SK-N-SH (cell line): ENCODE measurements around the gene EXD2. TPM values are rescaled to one million over a fixed set of nuclear protein-coding genes. Genes with fewer than 3 reads are reported as not detected.

Experiments used
- CTCF ChIA-PET: fragments of 300-600, 350-600 bp; formaldehyde crosslinking; extraction: SDS; loops from one replicate; lab custom pipeline; 2021; lab: Yijun Ruan, JAX
- POLR2A ChIA-PET: fragments of 350-600 bp; sonication (Branson Sonifier 250); formaldehyde crosslinking; extraction: SDS; loops from one replicate; lab custom pipeline; 2020; ENCODE audit warnings: antibody characterized with exemption, inconsistent platforms; lab: Yijun Ruan, JAX
- DNase-seq: peaks from one replicate; pipeline ENCODE4 v3.0.0; 2012
- H2AFZ ChIP-seq: fragments of 200-600 bp; sonication (generic); 2 replicates; pipeline ENCODE4 v1.8.1; 2016; ENCODE audit warnings: antibody characterized with exemption, mild to moderate bottlenecking, low read depth
- H3F3A ChIP-seq: fragments of 200-600 bp; sonication (generic); replicated peaks from 2 replicates; pipeline ENCODE3; 2016; ENCODE audit warnings: antibody characterized with exemption, mild to moderate bottlenecking; ENCODE audit not compliant: insufficient read depth
- H3K27ac ChIP-seq, 2 experiments: fragments of 200-500 bp in 1 of 2; fragments of 200-600 bp in 1 of 2; sonication (Bioruptor generic) in 1 of 2; sonication (generic), shearing (Covaris generic) in 1 of 2; 2 replicates each; pipeline versions ENCODE4 v1.5.1 to v1.6.1; 2014 to 2016; ENCODE audit warnings: low read depth in 2 of 2, inconsistent platforms in 1 of 2, low read length in 1 of 2, mild to moderate bottlenecking in 1 of 2, mixed read lengths in 1 of 2
- H3K27me3 ChIP-seq: fragments of 200-600 bp; sonication (generic), shearing (Covaris generic); 2 replicates; pipeline ENCODE4 v1.6.1; 2016; ENCODE audit warnings: mixed run types; ENCODE audit not compliant: insufficient read depth
- H3K36me3 ChIP-seq, 2 experiments: fragments of 200-500 bp in 1 of 2; fragments of 200-600 bp in 1 of 2; sonication (Bioruptor generic) in 1 of 2; sonication (generic) in 1 of 2; replicated peaks in 1 of 2; 2 replicates each; pipeline versions ENCODE3 to v1.5.1; 2014 to 2016; ENCODE audit warnings: low read length in 1 of 2, mild to moderate bottlenecking in 1 of 2; ENCODE audit not compliant: insufficient read depth in 2 of 2, control insufficient read depth in 1 of 2
- H3K4me1 ChIP-seq, 2 experiments: fragments of 200-500 bp in 1 of 2; fragments of 200-600 bp in 1 of 2; sonication (Bioruptor generic) in 1 of 2; sonication (generic), shearing (Covaris generic) in 1 of 2; 2 replicates each; pipeline versions ENCODE4 v1.5.1 to v1.6.1; 2014 to 2016; ENCODE audit warnings: low read depth in 1 of 2, low read length in 1 of 2, mixed run types in 1 of 2; ENCODE audit not compliant: insufficient read depth in 2 of 2, control insufficient read depth in 1 of 2
- H3K4me2 ChIP-seq: fragments of 200-600 bp; sonication (generic), shearing (Covaris generic); 2 replicates; pipeline ENCODE4 v1.6.1; 2017; ENCODE audit warnings: mixed run types
- H3K4me3 ChIP-seq, 2 experiments: fragments of 200-500 bp in 1 of 2; fragments of 200-600 bp in 1 of 2; sonication (Bioruptor generic) in 1 of 2; sonication (generic), shearing (Covaris generic) in 1 of 2; 2 replicates each; pipeline versions ENCODE4 v1.5.1 to v1.8.1; 2014 to 2016; ENCODE audit warnings: low read depth in 2 of 2, inconsistent platforms in 1 of 2, low read length in 1 of 2, mild to moderate bottlenecking in 1 of 2, mixed read lengths in 1 of 2, moderate library complexity in 1 of 2
- H3K79me2 ChIP-seq: fragments of 200-600 bp; sonication (generic); 2 replicates; pipeline ENCODE4 v1.8.1; 2017; ENCODE audit warnings: mild to moderate bottlenecking; ENCODE audit not compliant: insufficient read depth
- H3K9ac ChIP-seq: fragments of 200-600 bp; sonication (generic); 2 replicates; pipeline ENCODE4 v1.6.1; 2017; ENCODE audit warnings: mixed run types
- H3K9me2 ChIP-seq: fragments of 200-600 bp; sonication (generic); 2 replicates; pipeline ENCODE4 v1.6.1; 2017; ENCODE audit warnings: mixed run types
- H3K9me3 ChIP-seq: fragments of 200-600 bp; sonication (generic); 2 replicates; pipeline ENCODE4 v1.6.1; 2017; ENCODE audit warnings: mixed run types, mild to moderate bottlenecking, moderate library complexity
- H4K20me1 ChIP-seq: fragments of 200-600 bp; sonication (generic); 2 replicates; pipeline ENCODE4 v1.6.1; 2017; ENCODE audit warnings: mild to moderate bottlenecking, mixed run types; ENCODE audit not compliant: insufficient read depth
- CHD2 ChIP-seq: fragments of 150-350 bp; IDR thresholded peaks from 2 replicates; pipeline ENCODE4 v1.6.1; 2018; ENCODE audit warnings: low read length; ENCODE audit not compliant: partially characterized antibody
- ELF1 ChIP-seq: IDR thresholded peaks from 2 replicates; pipeline ENCODE4 v1.4.0; 2012
- MEF2A ChIP-seq: IDR thresholded peaks from 2 replicates; pipeline ENCODE4 v1.4.0; 2012; ENCODE audit warnings: low read depth, borderline replicate concordance
- NFIC ChIP-seq: IDR thresholded peaks from 2 replicates; pipeline ENCODE4 v1.4.0; 2012; ENCODE audit warnings: borderline replicate concordance
- NRF1 ChIP-seq: IDR thresholded peaks from 2 replicates; pipeline ENCODE4 v1.6.1; 2012; ENCODE audit warnings: low read depth, mild to moderate bottlenecking, low read length
- POLR2AphosphoS5 ChIP-seq: IDR thresholded peaks from 2 replicates; pipeline ENCODE4 v1.6.1; 2012; ENCODE audit warnings: low read depth, low read length
- RAD21 ChIP-seq: IDR thresholded peaks from 2 replicates; pipeline ENCODE4 v1.6.1; 2012; ENCODE audit warnings: mild to moderate bottlenecking, low read length
- REST ChIP-seq: IDR thresholded peaks from 2 replicates; pipeline ENCODE4 v1.6.1; 2012; ENCODE audit warnings: mild to moderate bottlenecking, low read depth, low read length, moderate library complexity
- RFX5 ChIP-seq: IDR thresholded peaks from 2 replicates; pipeline ENCODE4 v1.6.1; 2012; ENCODE audit warnings: mild to moderate bottlenecking, improper control_type of control experiment, low read length
- RXRA ChIP-seq: IDR thresholded peaks from 2 replicates; pipeline ENCODE4 v1.4.0; 2012; ENCODE audit warnings: low read depth, mild to moderate bottlenecking, borderline replicate concordance
- SIN3A ChIP-seq: IDR thresholded peaks from 2 replicates; pipeline ENCODE4 v1.6.1; 2012; ENCODE audit warnings: low read depth, mild to moderate bottlenecking, low read length, moderate library complexity, borderline replicate concordance
- SMC3 ChIP-seq: IDR thresholded peaks from 2 replicates; pipeline ENCODE4 v1.6.1; 2012; ENCODE audit warnings: low read depth, low read length, improper control_type of control experiment
- TCF12 ChIP-seq: IDR thresholded peaks from 2 replicates; pipeline ENCODE4 v1.4.0; 2012
- WGBS: methylation state at CpG from one replicate; pipeline ENCODE4 v1.1.6; 2017; ENCODE audit warnings: low lambda C conversion rate; 5-methylcytosine and 5-hydroxymethylcytosine counted together
- polyA plus RNA-seq, 3 experiments: library from polyadenylated mRNA; depleted of rRNA; stranded (reverse); fragments of >200 nt; gene quantifications; 2 replicates each; pipeline ENCODE4 v1.2.3, GENCODE V29; 2012
- TF ChIP-seq, protein P1 (sequence below): fragments of 150-350 bp; IDR thresholded peaks from 2 replicates; pipeline ENCODE4 v1.6.1; 2016; ENCODE audit warnings: mild to moderate bottlenecking, low read depth, low read length
- TF ChIP-seq, protein P2 (sequence below): IDR thresholded peaks from 2 replicates; pipeline ENCODE4; 2012
- TF ChIP-seq, protein P3 (sequence below): IDR thresholded peaks from 2 replicates; pipeline ENCODE4 v1.4.0; 2012; ENCODE audit warnings: low read depth
- TF ChIP-seq, protein P4 (sequence below): fragments of 150-350 bp; IDR thresholded peaks from 2 replicates; pipeline ENCODE4 v1.6.1; 2017; ENCODE audit warnings: antibody characterized with exemption, low read length, low read depth, borderline replicate concordance
- TF ChIP-seq, protein P5 (sequence below): IDR thresholded peaks from 2 replicates; pipeline ENCODE4 v1.4.0; 2012; ENCODE audit warnings: low read depth, borderline replicate concordance

EXD2 gene
- polyA plus RNA-seq, 1 of the 3 experiments (the other 2 are of a cell fraction), result 15.1 TPM

GRCh38 chr14:69259168-69259526 is 67.8 kb downstream of the EXD2 start:
- CTCF ChIA-PET, result interaction anchor here (0.7 to 5.2 kb wide), 19 partner anchors 11 to 200 kb away, joined by 3 to 44 read pairs (median 5); no protein-coding TSS in a partner anchor
- no peak for TF ChIP-seq SIN3A
- TF ChIP-seq, protein P1, sequence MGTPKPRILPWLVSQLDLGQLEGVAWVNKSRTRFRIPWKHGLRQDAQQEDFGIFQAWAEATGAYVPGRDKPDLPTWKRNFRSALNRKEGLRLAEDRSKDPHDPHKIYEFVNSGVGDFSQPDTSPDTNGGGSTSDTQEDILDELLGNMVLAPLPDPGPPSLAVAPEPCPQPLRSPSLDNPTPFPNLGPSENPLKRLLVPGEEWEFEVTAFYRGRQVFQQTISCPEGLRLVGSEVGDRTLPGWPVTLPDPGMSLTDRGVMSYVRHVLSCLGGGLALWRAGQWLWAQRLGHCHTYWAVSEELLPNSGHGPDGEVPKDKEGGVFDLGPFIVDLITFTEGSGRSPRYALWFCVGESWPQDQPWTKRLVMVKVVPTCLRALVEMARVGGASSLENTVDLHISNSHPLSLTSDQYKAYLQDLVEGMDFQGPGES, result no peak
- TF ChIP-seq TCF12, result no peak
- no peak for TF ChIP-seq RXRA
- TF ChIP-seq, protein P2, sequence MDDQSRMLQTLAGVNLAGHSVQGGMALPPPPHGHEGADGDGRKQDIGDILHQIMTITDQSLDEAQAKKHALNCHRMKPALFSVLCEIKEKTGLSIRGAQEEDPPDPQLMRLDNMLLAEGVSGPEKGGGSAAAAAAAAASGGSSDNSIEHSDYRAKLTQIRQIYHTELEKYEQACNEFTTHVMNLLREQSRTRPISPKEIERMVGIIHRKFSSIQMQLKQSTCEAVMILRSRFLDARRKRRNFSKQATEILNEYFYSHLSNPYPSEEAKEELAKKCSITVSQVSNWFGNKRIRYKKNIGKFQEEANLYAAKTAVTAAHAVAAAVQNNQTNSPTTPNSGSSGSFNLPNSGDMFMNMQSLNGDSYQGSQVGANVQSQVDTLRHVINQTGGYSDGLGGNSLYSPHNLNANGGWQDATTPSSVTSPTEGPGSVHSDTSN, result no peak
- TF ChIP-seq, protein P3, sequence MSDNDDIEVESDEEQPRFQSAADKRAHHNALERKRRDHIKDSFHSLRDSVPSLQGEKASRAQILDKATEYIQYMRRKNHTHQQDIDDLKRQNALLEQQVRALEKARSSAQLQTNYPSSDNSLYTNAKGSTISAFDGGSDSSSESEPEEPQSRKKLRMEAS, result no peak
- TF ChIP-seq NRF1, result no peak
- TF ChIP-seq CHD2, result no peak
- no peak for TF ChIP-seq ELF1
- TF ChIP-seq, protein P4, sequence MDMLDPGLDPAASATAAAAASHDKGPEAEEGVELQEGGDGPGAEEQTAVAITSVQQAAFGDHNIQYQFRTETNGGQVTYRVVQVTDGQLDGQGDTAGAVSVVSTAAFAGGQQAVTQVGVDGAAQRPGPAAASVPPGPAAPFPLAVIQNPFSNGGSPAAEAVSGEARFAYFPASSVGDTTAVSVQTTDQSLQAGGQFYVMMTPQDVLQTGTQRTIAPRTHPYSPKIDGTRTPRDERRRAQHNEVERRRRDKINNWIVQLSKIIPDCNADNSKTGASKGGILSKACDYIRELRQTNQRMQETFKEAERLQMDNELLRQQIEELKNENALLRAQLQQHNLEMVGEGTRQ, result no peak
- no peak for TF ChIP-seq NFIC
- no peak for TF ChIP-seq RAD21
- TF ChIP-seq MEF2A, result no peak
- no peak for TF ChIP-seq POLR2AphosphoS5
- no peak for TF ChIP-seq REST
- no peak for TF ChIP-seq RFX5
- TF ChIP-seq SMC3, result no peak
- TF ChIP-seq, protein P5, sequence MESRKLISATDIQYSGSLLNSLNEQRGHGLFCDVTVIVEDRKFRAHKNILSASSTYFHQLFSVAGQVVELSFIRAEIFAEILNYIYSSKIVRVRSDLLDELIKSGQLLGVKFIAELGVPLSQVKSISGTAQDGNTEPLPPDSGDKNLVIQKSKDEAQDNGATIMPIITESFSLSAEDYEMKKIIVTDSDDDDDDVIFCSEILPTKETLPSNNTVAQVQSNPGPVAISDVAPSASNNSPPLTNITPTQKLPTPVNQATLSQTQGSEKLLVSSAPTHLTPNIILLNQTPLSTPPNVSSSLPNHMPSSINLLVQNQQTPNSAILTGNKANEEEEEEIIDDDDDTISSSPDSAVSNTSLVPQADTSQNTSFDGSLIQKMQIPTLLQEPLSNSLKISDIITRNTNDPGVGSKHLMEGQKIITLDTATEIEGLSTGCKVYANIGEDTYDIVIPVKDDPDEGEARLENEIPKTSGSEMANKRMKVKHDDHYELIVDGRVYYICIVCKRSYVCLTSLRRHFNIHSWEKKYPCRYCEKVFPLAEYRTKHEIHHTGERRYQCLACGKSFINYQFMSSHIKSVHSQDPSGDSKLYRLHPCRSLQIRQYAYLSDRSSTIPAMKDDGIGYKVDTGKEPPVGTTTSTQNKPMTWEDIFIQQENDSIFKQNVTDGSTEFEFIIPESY, result no peak
- Histone ChIP-seq H3F3A (peaks cover 12% of the 10 kb centered on the region), H3K4me1 (peaks cover 13 to 31% of the 10 kb centered on the region in 2 experiments; a peak in 2 of 4 replicates), H3K36me3 (no peaks in the 10 kb centered on the region), H4K20me1 (0 out of 2 replicates have a peak, but pooled peaks cover 4% of the 10 kb centered on the region), H3K9me3 (no peaks in the 10 kb centered on the region), H3K9ac (no peak overlapping the region), H2AFZ (peak overlapping the region; percentile 87; the same call in 1 of the 2 replicates), H3K79me2 (no peaks in the 10 kb centered on the region), H3K27me3 (no peaks in the 10 kb centered on the region), H3K9me2 (no peaks in the 10 kb centered on the region), H3K27ac (no peak overlapping the region), H3K4me2 (peak overlapping the region; percentile 96), H3K4me3 (peak overlapping the region; percentile 68 to 71)
- 78% methylated on average over 14 of the region's 14 CpGs for WGBS
- DNase-seq, result no peak
- POLR2A ChIA-PET, result no interaction called here
